Right atrium auricular region (tissue), 2 donors: ENCODE measurements around the gene THBS1. TPM values are rescaled to one million over a fixed set of nuclear protein-coding genes. Genes with fewer than 3 reads are reported as not detected.

Experiments
- DNase-seq: peaks from one replicate; pipeline ENCODE4 v3.0.0-alpha.2; 2019; ENCODE audit warnings: low spot score
- H3K27ac ChIP-seq, 2 donors: fragments of 200-600 bp; sonication (generic); 1 replicate in 1 of 2; 2 replicates in 1 of 2; pipeline ENCODE4 v1.5.1; 2016 to 2019
- H3K27me3 ChIP-seq, 2 donors: fragments of 200-600 bp; sonication (generic); one replicate each; pipeline versions ENCODE4 v1.5.1 to v1.6.0; 2017 to 2019
- H3K36me3 ChIP-seq: fragments of 200-600 bp; sonication (generic); one replicate; pipeline ENCODE4 v1.5.1; 2016
- H3K4me1 ChIP-seq, 2 donors: fragments of 200-600 bp; sonication (generic); one replicate each; pipeline versions ENCODE4 v1.5.1 to v1.6.0; 2017 to 2019
- H3K4me3 ChIP-seq, 2 donors: fragments of 200-600 bp; sonication (generic); 1 replicate in 1 of 2; 2 replicates in 1 of 2; pipeline ENCODE4 v1.5.1; 2017 to 2019; ENCODE audit warnings: mild to moderate bottlenecking in 1 of 2, moderate library complexity in 1 of 2
- H3K9me3 ChIP-seq, 2 donors: fragments of 200-600 bp; sonication (generic); one replicate each; pipeline ENCODE4 v1.5.1; 2019
- total RNA-seq, 2 donors: library from RNA; depleted of rRNA; stranded (reverse); fragments of >200 nt; gene quantifications; one replicate each; pipeline ENCODE4 v1.1.0, GENCODE V29; 2016
- TF ChIP-seq, protein P1 (sequence below), 2 donors: fragments of 200-600 bp; sonication (generic); IDR thresholded peaks; one replicate each; pipeline ENCODE4 v1.5.1; 2019; ENCODE audit warnings: antibody characterized with exemption in 2 of 2

The THBS1 gene
- total RNA-seq, 2 donors from 2014 or later, result 67.8 to 205 TPM

DNA sequence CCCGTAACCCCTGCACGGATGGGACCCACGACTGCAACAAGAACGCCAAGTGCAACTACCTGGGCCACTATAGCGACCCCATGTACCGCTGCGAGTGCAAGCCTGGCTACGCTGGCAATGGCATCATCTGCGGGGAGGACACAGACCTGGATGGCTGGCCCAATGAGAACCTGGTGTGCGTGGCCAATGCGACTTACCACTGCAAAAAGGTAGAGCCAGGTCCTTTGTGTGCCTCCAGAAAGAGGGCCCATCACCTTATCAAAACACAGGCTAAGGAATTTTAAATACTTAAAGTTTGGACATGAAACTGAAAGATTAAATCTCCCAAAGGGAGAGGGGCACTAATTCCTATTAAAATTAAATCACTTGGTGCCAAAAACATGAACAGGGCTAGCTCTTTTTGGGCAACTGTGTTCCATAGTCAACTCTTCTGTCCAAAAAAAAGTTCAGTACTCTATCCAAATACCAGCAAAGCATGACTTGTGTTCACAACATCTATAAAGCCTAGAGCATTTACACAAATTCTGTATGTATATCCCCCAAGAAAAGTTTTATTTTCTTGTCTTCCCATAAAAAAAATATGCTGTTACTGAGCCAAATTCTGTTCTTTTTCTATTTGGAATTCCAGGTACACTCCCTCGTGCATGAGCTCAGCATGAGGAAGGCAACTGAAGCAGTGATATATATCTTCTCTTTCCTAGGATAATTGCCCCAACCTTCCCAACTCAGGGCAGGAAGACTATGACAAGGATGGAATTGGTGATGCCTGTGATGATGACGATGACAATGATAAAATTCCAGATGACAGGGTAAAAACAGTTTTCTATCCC lies 9.2 kb downstream of the THBS1 start:
- DNase-seq, result no peak
- no peak overlapping the region for H3K4me3 ChIP-seq
- peaks cover 100% of the 10 kb centered on the region for H3K36me3 ChIP-seq
- no peaks in the 10 kb centered on the region for H3K27me3 ChIP-seq
- no peaks in the 10 kb centered on the region for H3K9me3 ChIP-seq
- no peak overlapping the region for H3K27ac ChIP-seq
- TF ChIP-seq, protein P1, sequence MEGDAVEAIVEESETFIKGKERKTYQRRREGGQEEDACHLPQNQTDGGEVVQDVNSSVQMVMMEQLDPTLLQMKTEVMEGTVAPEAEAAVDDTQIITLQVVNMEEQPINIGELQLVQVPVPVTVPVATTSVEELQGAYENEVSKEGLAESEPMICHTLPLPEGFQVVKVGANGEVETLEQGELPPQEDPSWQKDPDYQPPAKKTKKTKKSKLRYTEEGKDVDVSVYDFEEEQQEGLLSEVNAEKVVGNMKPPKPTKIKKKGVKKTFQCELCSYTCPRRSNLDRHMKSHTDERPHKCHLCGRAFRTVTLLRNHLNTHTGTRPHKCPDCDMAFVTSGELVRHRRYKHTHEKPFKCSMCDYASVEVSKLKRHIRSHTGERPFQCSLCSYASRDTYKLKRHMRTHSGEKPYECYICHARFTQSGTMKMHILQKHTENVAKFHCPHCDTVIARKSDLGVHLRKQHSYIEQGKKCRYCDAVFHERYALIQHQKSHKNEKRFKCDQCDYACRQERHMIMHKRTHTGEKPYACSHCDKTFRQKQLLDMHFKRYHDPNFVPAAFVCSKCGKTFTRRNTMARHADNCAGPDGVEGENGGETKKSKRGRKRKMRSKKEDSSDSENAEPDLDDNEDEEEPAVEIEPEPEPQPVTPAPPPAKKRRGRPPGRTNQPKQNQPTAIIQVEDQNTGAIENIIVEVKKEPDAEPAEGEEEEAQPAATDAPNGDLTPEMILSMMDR (IDR thresholded peaks at IDR 0.05), result no peak
- peaks cover 0 to 9% of the 10 kb centered on the region in 2 donors for H3K4me1 ChIP-seq

DNA sequence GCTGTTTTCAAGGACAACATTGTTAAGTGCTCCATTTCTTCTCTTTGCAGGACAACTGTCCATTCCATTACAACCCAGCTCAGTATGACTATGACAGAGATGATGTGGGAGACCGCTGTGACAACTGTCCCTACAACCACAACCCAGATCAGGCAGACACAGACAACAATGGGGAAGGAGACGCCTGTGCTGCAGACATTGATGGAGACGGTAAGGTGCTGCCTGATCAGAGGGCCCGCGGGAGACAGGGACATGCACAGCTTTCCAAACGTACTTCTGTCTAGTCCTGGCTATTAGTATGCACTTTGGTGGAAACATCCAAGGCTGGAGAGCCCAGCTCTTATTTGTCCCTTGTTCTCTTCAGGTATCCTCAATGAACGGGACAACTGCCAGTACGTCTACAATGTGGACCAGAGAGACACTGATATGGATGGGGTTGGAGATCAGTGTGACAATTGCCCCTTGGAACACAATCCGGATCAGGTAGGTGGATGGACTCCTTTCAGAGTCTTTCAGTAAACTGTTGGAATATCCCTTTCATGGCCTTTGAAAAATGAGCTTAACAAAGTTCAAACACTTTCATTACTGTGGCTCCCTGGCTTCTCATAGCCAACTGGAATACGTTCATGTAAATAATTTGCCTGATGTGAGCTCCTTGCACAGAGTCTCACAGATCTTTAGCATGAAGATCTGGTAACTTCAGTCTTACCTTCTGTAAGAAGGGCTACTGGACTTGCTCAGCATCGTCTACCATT lies 10.4 kb downstream of the THBS1 start:
- no peak for DNase-seq
- H3K9me3 ChIP-seq, result no peaks in the 10 kb centered on the region
- H3K36me3 ChIP-seq, result peaks cover 100% of the 10 kb centered on the region
- H3K4me3 ChIP-seq, result no peak overlapping the region
- no peak overlapping the region for H3K27ac ChIP-seq
- H3K27me3 ChIP-seq, result no peaks in the 10 kb centered on the region
- H3K4me1 ChIP-seq, result peaks cover 0 to 2% of the 10 kb centered on the region in 2 donors
- TF ChIP-seq, protein P1 (IDR thresholded peaks at IDR 0.05), result no peak

DNA sequence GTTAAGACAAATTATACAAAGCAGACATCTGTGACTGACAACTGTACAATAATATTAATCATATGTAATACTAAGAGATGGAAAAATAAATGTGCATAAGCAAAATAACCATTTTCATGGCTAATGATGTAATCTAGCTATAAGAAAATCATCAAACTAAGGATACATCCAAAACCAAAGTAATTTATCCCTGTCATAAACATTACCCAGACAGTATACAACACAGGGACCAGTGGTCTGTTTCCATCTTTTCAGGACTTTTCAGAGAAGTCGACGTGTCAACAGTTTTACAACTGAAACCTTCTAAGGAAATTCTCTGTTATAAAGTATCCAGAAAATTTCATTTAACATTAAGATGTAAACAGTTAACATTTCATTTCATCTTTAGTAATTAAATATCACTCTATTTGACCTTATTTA lies 11.0 kb downstream of the THBS1 start:
- Histone ChIP-seq H3K4me3 (no peak overlapping the region), H3K36me3 (peaks cover 95% of the 10 kb centered on the region), H3K9me3 (no peaks in the 10 kb centered on the region), H3K4me1 (no peaks in the 10 kb centered on the region), H3K27me3 (no peaks in the 10 kb centered on the region), H3K27ac (no peak overlapping the region)
- TF ChIP-seq, protein P1 (IDR thresholded peaks at IDR 0.05), result no peak
- DNase-seq, result no peak

- TF ChIP-seq, protein P1 (IDR thresholded peaks at IDR 0.05), result no peak
- H3K27me3 ChIP-seq, result no peaks in the 10 kb centered on the region
- H3K36me3 ChIP-seq, result peaks cover 89% of the 10 kb centered on the region
- no peaks in the 10 kb centered on the region for H3K9me3 ChIP-seq
- H3K4me3 ChIP-seq, result no peak overlapping the region
- no peak for DNase-seq
- no peak overlapping the region for H3K27ac ChIP-seq
- no peaks in the 10 kb centered on the region for H3K4me1 ChIP-seq
Measured at GRCh38 chr15:39592500-39592899, 11.6 kb downstream of the THBS1 start.

- H3K27ac ChIP-seq, result no peak overlapping the region
- no peak for DNase-seq
- no peaks in the 10 kb centered on the region for H3K9me3 ChIP-seq
- TF ChIP-seq, protein P1 (IDR thresholded peaks at IDR 0.05), result no peak
- no peaks in the 10 kb centered on the region for H3K4me1 ChIP-seq
- no peaks in the 10 kb centered on the region for H3K27me3 ChIP-seq
- H3K4me3 ChIP-seq, result no peak overlapping the region
- H3K36me3 ChIP-seq, result peaks cover 82% of the 10 kb centered on the region
Measured at GRCh38 chr15:39593071-39593655, 12.3 kb downstream of the THBS1 start.
